GM12878 (cell line): ENCODE measurements around the gene B4GALNT4. TPM values are rescaled to one million over a fixed set of nuclear protein-coding genes. Genes with fewer than 3 reads are reported as not detected.
"Not testable (repeated sequence)": the region's sequence is repeated elsewhere in the genome, so short reads cannot be mapped to it uniquely, and the experiment has no call there.

Source experiments
- ATAC-seq: fragments of 200-7000 bp; cut with Tn5 transposase; 3 replicates; pipeline ENCODE4 v1.9.1; 2020; ENCODE audit warnings: mild to moderate bottlenecking, moderate library complexity
- BruUV-seq: library from RNA; stranded (reverse); fragments of 400-500 nt; replicated peaks from 2 replicates; lab custom pipeline; 2021; lab: Mats Ljungman, UMichigan
- CTCF ChIA-PET: fragments of 300-600 bp; sonication (Branson Sonifier 250); formaldehyde crosslinking; extraction: SDS; loops from one replicate; lab custom pipeline; 2021; ENCODE audit warnings: inconsistent platforms; lab: Yijun Ruan, JAX
- POLR2A ChIA-PET: fragments of 350-600 bp; formaldehyde crosslinking; extraction: SDS; loops from one replicate; lab custom pipeline; 2021; ENCODE audit warnings: inconsistent platforms; lab: Charles Lee
- RAD21 ChIA-PET: fragments of 300-600 bp; sonication (Branson Sonifier 250); formaldehyde crosslinking; loops from one replicate; lab custom pipeline; 2023; ENCODE audit warnings: antibody characterized with exemption; ENCODE audit not compliant: unreplicated experiment; lab: Charles Lee
- SMC1A ChIA-PET: fragments of 300-600 bp; sonication (Branson Sonifier 250); formaldehyde crosslinking; loops from one replicate; lab custom pipeline; 2023; ENCODE audit not compliant: unreplicated experiment, uncharacterized antibody; lab: Charles Lee
- DNase-seq: peaks from one replicate; pipeline ENCODE4 v3.0.0-alpha.2; 2011; ENCODE audit warnings: low read depth, low spot score
- FAIRE-seq: peaks from 3 replicates; lab custom pipeline; 2011; peaks lifted over from hg19 to GRCh38; lab: Jason Lieb, UNC
- H2AFZ ChIP-seq: 2 replicates; pipeline ENCODE4 v1.6.0; 2011; ENCODE audit warnings: low read depth, low read length, control low read depth; ENCODE audit not compliant: control insufficient read depth
- H3K27ac ChIP-seq: 2 replicates; pipeline ENCODE4 v1.5.1; 2011; ENCODE audit warnings: control low read depth; ENCODE audit not compliant: control insufficient read depth, insufficient read depth
- H3K27me3 ChIP-seq, 2 experiments: replicated peaks in 1 of 2; 2 replicates each; pipeline versions ENCODE4 v1.6.0 to v1.6.1; 2011; ENCODE audit warnings: low read length in 1 of 2; ENCODE audit not compliant: control insufficient read depth in 2 of 2, insufficient read depth in 2 of 2
- H3K36me3 ChIP-seq, 2 experiments: 2 replicates each; pipeline ENCODE4 v1.5.1; 2011; ENCODE audit warnings: low read length in 1 of 2; ENCODE audit not compliant: control insufficient read depth in 2 of 2, insufficient read depth in 2 of 2
- H3K4me1 ChIP-seq: 2 replicates; pipeline ENCODE4 v1.6.1; 2011; ENCODE audit warnings: mild to moderate bottlenecking, low read length, moderate library complexity, mixed read lengths; ENCODE audit not compliant: control insufficient read depth, insufficient read depth
- H3K4me2 ChIP-seq: 2 replicates; pipeline ENCODE4 v1.6.0; 2011; ENCODE audit warnings: control low read depth; ENCODE audit not compliant: control insufficient read depth, insufficient read depth
- H3K4me3 ChIP-seq: fragments of 200-600 bp; sonication (generic); 2 replicates; pipeline ENCODE4 v1.5.1; 2016
- H3K79me2 ChIP-seq: 2 replicates; pipeline ENCODE4 v1.6.0; 2011; ENCODE audit warnings: low read length; ENCODE audit not compliant: control insufficient read depth, insufficient read depth
- H3K9ac ChIP-seq: 2 replicates; pipeline ENCODE4 v1.8.0; 2011; ENCODE audit warnings: low read length, control low read depth, mixed read lengths; ENCODE audit not compliant: control insufficient read depth, insufficient read depth
- H3K9me3 ChIP-seq: replicated peaks from 3 replicates; pipeline ENCODE4 v1.5.1; 2011; ENCODE audit warnings: mild to moderate bottlenecking, low read length; ENCODE audit not compliant: control insufficient read depth, insufficient read depth
- H4K20me1 ChIP-seq: 2 replicates; pipeline ENCODE4 v1.6.0; 2011; ENCODE audit not compliant: control insufficient read depth, insufficient read depth
- GABPA ChIP-seq: IDR thresholded peaks from 2 replicates; pipeline ENCODE4 v1.6.1; 2014; ENCODE audit warnings: antibody characterized with exemption, low read depth, mild to moderate bottlenecking, inconsistent platforms
- HDAC2 ChIP-seq: fragments of 200-600 bp; sonication (generic); IDR thresholded peaks from 2 replicates; pipeline ENCODE4 v1.6.1; 2017
- NRF1 ChIP-seq: conservative IDR thresholded peaks from 2 replicates; pipeline ENCODE4 v1.6.1; 2011; ENCODE audit warnings: mild to moderate bottlenecking, low read depth, low read length, improper control_type of control experiment
- ZNF207 ChIP-seq: fragments of 450-650 bp; IDR thresholded peaks from 2 replicates; pipeline ENCODE4 v1.6.1; 2014; ENCODE audit warnings: antibody characterized with exemption, mild to moderate bottlenecking, borderline replicate concordance
- ZNF274 ChIP-seq: IDR thresholded peaks from one replicate; pipeline ENCODE4 v1.8.0; 2011; ENCODE audit not compliant: insufficient read length, insufficient read depth
- ZZZ3 ChIP-seq: IDR thresholded peaks from 2 replicates; pipeline ENCODE4 v1.6.1; 2011; ENCODE audit warnings: low read depth; ENCODE audit not compliant: control insufficient read depth, insufficient read length
- WGBS: methylation state at CpG from one replicate; pipeline ENCODE4 v1.1.6; 2016; ENCODE audit warnings: low lambda C conversion rate; ENCODE audit not compliant: insufficient replicate concordance, insufficient coverage; ENCODE audit errors: missing lambda C conversion rate; 5-methylcytosine and 5-hydroxymethylcytosine counted together
- in situ Hi-C: fragments of 300-500 bp; cut with MboI; formaldehyde crosslinking; loops from 9 replicates; pipeline ENCODE4 v1.14.3; 2018; ENCODE audit warnings: mixed read lengths
- intact Hi-C: fragments of 100-400 bp; cut with micrococcal nuclease; formaldehyde crosslinking; loops from one replicate; pipeline ENCODE4 v1.14.2; 2022; ENCODE audit not compliant: unreplicated experiment
- polyA plus RNA-seq, 11 experiments: library from polyadenylated mRNA; depleted of rRNA in 4 of 11; unstranded in 6 of 11; stranded (reverse) in 5 of 11; fragments of >200 nt; fragmentation: Nextera tagmentation in 4 of 11; fragmentation: Illumina TruSeq in 1 of 11; extraction: Ambion mirVana in 4 of 11; extraction: Trizol in 1 of 11; gene quantifications; 1 replicate in 1 of 11; 2 replicates in 10 of 11; pipeline versions ENCODE4 v1.2.1 to v1.2.3, GENCODE V29; 2011 to 2016; ENCODE audit warnings: inconsistent platforms in 2 of 11, missing spikeins in 2 of 11, low read depth in 1 of 11
- total RNA-seq, 4 experiments: library from RNA; depleted of rRNA in 3 of 4; stranded (reverse); fragments of >200 nt in 3 of 4; fragmentation: Illumina TruSeq in 1 of 4; extraction: Trizol in 1 of 4; gene quantifications; 2 replicates each; pipeline versions ENCODE4 v1.2.1 to v1.2.3, GENCODE V29; 2013 to 2021
- TF ChIP-seq, protein P1 (sequence below): fragments of 450-650 bp; IDR thresholded peaks from 2 replicates; pipeline ENCODE4 v1.6.1; 2018; ENCODE audit warnings: borderline replicate concordance, mild to moderate bottlenecking; ENCODE audit not compliant: partially characterized antibody

The B4GALNT4 gene
- total and polyA plus RNA-seq, 10 of the 15 experiments (the other 5 are each of a cell fraction or from before 2014, with no cell fraction given): 0.04 to 0.82 (median 0.40) TPM; not detected in 6

DNA sequence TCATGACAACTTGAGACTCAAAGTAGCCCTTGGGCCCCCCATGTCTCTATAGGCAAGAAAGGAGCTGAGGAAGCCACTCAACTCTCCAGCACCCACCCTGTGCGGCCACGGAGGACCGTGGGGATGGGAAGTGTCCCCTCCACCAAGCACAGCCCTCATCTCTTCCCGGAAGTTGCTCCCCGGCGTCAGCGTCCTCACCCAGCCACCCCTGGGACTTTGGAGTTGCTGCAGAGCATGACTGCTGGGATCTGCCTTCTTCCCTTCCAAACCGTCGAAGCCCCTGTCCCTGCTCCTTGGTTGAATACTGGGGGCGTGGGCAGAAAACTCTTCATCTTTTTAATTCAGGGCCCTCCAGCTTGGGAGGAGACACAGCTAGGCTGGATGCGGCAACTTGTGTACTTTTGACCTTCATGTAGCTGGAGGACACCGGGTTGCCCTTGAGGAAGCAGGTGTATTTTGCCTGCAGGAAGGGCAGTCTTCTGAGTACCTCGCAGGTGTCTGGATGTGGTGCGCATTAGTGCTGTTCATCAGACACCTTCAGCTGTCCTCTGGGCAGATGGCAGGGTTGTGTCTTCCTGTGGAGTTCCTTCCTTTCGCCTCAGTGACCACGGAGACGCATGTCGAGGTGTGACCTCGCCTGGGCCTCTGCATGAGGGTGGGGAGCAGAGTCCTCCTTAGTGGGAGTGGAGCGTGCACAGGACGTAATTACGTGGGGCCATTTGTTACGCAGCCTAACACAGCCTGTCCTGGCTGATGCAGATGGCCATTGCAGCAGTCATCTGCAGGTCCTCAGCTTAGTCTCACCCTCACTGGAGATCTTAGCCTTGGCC lies 36.4 kb upstream of the B4GALNT4 start (continued):
- TF ChIP-seq NRF1: no peak
- no peak for TF ChIP-seq ZZZ3
- TF ChIP-seq ZNF207: no peak
- TF ChIP-seq GABPA: no peak
- TF ChIP-seq HDAC2: no peak
- TF ChIP-seq, protein P1, sequence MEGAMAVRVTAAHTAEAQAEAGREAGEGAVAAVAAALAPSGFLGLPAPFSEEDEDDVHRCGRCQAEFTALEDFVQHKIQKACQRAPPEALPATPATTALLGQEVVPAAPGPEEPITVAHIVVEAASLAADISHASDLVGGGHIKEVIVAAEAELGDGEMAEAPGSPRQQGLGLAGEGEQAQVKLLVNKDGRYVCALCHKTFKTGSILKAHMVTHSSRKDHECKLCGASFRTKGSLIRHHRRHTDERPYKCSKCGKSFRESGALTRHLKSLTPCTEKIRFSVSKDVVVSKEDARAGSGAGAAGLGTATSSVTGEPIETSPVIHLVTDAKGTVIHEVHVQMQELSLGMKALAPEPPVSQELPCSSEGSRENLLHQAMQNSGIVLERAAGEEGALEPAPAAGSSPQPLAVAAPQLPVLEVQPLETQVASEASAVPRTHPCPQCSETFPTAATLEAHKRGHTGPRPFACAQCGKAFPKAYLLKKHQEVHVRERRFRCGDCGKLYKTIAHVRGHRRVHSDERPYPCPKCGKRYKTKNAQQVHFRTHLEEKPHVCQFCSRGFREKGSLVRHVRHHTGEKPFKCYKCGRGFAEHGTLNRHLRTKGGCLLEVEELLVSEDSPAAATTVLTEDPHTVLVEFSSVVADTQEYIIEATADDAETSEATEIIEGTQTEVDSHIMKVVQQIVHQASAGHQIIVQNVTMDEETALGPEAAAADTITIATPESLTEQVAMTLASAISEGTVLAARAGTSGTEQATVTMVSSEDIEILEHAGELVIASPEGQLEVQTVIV: no peak
- TF ChIP-seq ZNF274: no peak

DNA sequence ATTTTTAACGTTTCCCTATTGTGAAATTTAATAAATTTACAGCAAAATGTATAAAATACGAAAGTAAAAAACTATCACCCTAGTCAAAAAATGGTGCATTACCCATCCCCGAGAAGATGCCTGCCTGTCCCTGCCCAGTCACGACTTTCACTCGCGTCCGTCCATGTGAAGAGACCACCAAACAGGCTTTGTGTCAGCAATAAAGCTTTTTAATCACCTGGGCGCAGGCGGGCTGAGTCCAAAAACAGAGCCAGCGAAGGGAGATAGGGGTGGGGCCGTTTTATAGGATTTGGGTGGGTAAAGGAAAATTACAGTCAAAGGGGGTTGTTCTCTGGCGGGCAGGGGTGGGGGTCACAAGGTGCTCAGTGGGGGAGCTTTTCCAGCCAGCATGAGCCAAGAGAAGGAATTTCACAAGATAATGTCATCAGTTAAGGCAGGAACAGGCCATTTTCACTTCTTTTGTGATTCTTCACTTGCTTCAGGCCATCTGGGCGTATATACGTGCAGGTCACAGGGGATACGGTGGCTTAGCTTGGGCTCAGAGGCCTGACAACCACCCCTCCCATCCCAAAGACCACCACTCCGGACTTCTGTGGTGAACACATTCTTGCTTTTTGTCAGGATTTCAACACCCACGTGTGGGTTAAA lies 35.6 kb upstream of the B4GALNT4 start:
- H3K27ac ChIP-seq, H3K4me2 ChIP-seq, RAD21 ChIA-PET, SMC1A ChIA-PET, H3K79me2 ChIP-seq, H3K36me3 ChIP-seq, H2AFZ ChIP-seq, H3K9me3 ChIP-seq, ATAC-seq, FAIRE-seq, in situ Hi-C loops, H3K4me3 ChIP-seq, intact Hi-C loops, BruUV-seq, H3K9ac ChIP-seq, H3K27me3 ChIP-seq, H4K20me1 ChIP-seq, DNase-seq: not testable (repeated sequence)
- 75% methylated on average over 17 of the region's 17 CpGs for WGBS
- ChIA-PET POLR2A (interaction anchor here (0.6 to 6.0 kb wide), 2 partner anchors 13 to 30 kb away, joined by 4 to 67 read pairs; no protein-coding TSS in a partner anchor), CTCF (interaction anchor here (2.5 kb wide), 1 partner anchor 15 kb away, joined by 13 read pairs; no protein-coding TSS in a partner anchor)
- H3K4me1 ChIP-seq: peaks cover 29% of the 10 kb centered on the region
